ENCODE results near the gene ACKR3.

The ACKR3 gene

GRCh38 chr2:236578411-236578846 lies 8.8 kb downstream of the ACKR3 start:
- intact Hi-C loops (cut with DNase I) = loop anchor here (10.0 kb wide), 1 partner anchor 234 kb away; no protein-coding TSS in a partner anchor
- DNase-seq = no peak

- intact Hi-C loops (cut with DNase I) = loop anchor here (10.0 kb wide), 1 partner anchor 234 kb away; no protein-coding TSS in a partner anchor
- no peak for DNase-seq
These were observed 9.6 kb downstream of the ACKR3 start for GRCh38 chr2:236579048-236579745.

GRCh38 chr2:236579746-236580315 lies 10.2 kb downstream of the ACKR3 start:
- DNase-seq = peak in 38 of 42 donors; percentile 21 to 77 (median 53)
- intact Hi-C loops (cut with DNase I) = loop anchor here (10.0 kb wide), 1 partner anchor 235 kb away; no protein-coding TSS in a partner anchor

GRCh38 chr2:236580746-236581355 lies 11.2 kb downstream of the ACKR3 start:
- intact Hi-C loops (cut with DNase I) = no loop called here
- DNase-seq = no peak

GRCh38 chr2:236581546-236581945 lies 11.9 kb downstream of the ACKR3 start:
- intact Hi-C loops (cut with DNase I) = no loop called here

GRCh38 chr2:236582968-236583367 lies 13.3 kb downstream of the ACKR3 start:
- intact Hi-C loops (cut with DNase I) = no loop called here
- peak in 2 of 42 donors; percentile 5 to 29 for DNase-seq

More at GRCh38 chr2:236581546-236581945, 11.9 kb downstream of the ACKR3 start:
- no peak for DNase-seq

- intact Hi-C loops (cut with DNase I) = no loop called here
- DNase-seq = peak in 1 of 42 donors; percentile 31
These were observed 14.1 kb downstream of the ACKR3 start for GRCh38 chr2:236583621-236584203.

- intact Hi-C loops (cut with DNase I) = no loop called here
- no peak for DNase-seq
These were observed 15.1 kb downstream of the ACKR3 start for GRCh38 chr2:236584521-236585384.

- intact Hi-C loops (cut with DNase I) = no loop called here
These were observed 16.3 kb downstream of the ACKR3 start for GRCh38 chr2:236585966-236586365.

GRCh38 chr2:236587861-236588815 lies 18.5 kb downstream of the ACKR3 start:
- peak in 1 of 42 donors; percentile 24 for DNase-seq
- intact Hi-C loops (cut with DNase I) = no loop called here

More at GRCh38 chr2:236585966-236586365, 16.3 kb downstream of the ACKR3 start:
- DNase-seq = no peak

GRCh38 chr2:236588932-236589592 lies 19.4 kb downstream of the ACKR3 start:
- no peak for DNase-seq
- intact Hi-C loops (cut with DNase I) = no loop called here

GRCh38 chr2:236590846-236591245 lies 21.2 kb downstream of the ACKR3 start:
- intact Hi-C loops (cut with DNase I) = no loop called here
- no peak for DNase-seq

GRCh38 chr2:236592821-236593220 lies 23.2 kb downstream of the ACKR3 start:
- intact Hi-C loops (cut with DNase I) = no loop called here
- no peak for DNase-seq

GRCh38 chr2:236593531-236593930 lies 23.9 kb downstream of the ACKR3 start:
- intact Hi-C loops (cut with DNase I) = no loop called here
- DNase-seq = no peak

- intact Hi-C loops (cut with DNase I) = no loop called here
- DNase-seq = no peak
These were observed 24.3 kb downstream of the ACKR3 start for GRCh38 chr2:236593956-236594355.

- intact Hi-C loops (cut with DNase I) = no loop called here
- no peak for DNase-seq
These were observed 28.0 kb downstream of the ACKR3 start for GRCh38 chr2:236597629-236598028.

- DNase-seq = no peak
- intact Hi-C loops (cut with DNase I) = no loop called here
These were observed 29.4 kb downstream of the ACKR3 start for GRCh38 chr2:236599059-236599458.

Data from head of caudate nucleus (tissue), 42 donors.